GM19324 (cell line): ENCODE results near the gene EML5.
A peak's percentile ranks its signal among the peaks of the same experiment; 100 is the strongest.
"Not testable (repeated sequence)": the region's sequence is repeated elsewhere in the genome, so short reads cannot be mapped to it uniquely, and the experiment has no call there.

Source experiments
- ATAC-seq: cut with Tn5 transposase; IDR thresholded peaks from one replicate; pipeline ENCODE4 v1.9.1; 2021; ENCODE audit warnings: mild to moderate bottlenecking, moderate library complexity; ENCODE audit not compliant: unreplicated experiment, low FRiP score

EML5 gene

DNA sequence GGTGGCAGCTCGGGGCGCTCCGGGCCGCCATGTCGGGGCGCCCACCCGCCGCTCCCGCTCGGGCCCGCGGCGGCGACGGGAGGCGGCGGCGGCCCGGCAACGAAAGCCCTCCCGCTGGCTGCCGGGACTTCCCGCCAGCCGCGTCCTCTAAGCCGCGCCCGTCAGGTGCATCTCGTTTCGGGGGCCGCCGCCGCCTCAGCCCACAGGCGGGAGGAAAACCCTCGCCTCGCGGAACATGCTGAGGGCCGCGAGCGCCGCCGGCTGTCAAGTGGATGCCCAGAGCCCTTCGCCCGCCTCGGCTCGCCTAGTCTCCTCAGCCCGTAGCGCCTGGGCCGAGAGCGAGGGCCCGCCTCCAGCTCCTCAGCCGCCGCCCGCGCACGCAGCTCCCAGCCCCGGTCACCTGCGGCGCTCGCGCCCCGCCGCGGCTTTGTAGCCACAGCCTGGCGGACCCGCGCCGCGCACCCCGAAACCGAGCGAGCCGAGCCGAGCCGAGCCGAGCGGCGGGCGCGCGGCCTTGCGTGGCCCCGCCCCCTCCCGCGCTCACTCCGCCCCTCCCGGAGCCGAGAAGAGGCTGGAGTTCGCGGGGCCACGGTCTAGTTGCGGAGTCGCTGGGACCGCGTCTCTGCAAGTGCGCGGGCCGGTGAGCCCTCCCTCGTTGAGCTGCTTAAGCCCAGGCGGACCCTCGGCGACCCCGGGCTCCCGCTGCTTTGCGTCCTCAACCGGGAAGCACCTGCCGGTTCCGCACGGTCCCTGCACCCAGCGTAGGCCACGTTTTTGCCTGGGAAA is at the start of gene EML5:
Gene EML5 (minus strand): TSS at position 481 of the 786 bp plus-strand sequence. CDS start 450 bp downstream, at position 31.
- ATAC-seq = peak; percentile 96

DNA sequence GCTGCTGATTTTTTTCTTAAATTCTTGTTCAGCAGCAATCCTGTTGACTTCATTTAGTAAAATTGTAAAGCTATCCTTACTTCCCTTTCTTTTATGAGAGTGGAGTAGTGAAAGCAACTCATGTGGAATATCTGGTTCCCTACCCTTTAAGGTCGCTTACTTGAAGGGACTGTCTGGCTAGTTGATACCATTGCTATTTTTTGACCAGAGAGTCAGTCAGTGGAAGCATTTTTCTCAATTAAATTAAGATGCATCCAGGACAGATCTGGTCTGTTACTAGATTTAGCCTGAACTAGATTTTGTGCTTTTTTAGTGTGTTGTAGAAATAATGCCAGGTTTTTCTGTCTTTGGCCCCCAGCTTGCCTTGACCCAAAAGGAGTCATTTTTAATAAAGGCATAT is 49.7 kb upstream of the EML5 start:
- ATAC-seq = no peak

DNA sequence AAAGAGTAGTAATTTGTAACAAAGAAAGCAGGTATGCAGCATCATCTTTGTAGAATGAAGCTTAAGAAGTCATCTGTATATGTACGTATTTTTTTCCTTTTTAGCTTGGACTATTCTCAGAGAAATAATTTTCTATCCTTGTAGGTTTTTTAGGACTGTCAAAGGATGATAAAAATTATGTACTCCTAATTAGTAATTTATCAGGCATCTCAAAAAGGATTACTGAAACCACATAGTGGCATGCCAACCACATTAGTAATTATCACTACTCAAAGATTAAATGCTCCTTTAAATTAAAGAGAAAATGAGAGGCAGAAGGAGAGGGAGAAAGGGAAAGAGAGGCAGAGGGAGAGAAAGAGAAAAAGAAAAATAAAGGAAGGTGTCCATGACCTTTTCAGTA is 49.0 kb upstream of the EML5 start:
- no peak for ATAC-seq

DNA sequence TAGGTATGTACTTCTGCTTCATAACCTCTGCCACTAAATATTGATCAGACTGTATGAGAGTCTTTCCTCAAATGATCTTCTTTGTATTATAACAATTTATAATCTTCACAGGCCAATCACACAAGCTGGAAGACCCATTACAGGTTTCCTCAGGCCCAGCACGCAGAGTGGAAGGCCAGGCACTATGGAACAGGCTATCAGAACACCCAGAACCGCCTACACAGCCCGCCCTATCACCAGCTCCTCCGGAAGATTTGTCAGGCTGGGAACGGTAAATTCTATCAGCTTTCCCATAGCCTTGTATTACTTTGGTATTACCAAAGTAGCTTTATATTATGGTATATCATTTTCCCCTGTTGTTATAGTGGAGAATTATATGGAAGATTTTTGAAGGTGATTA is 48.2 kb upstream of the EML5 start:
- ATAC-seq = no peak

DNA sequence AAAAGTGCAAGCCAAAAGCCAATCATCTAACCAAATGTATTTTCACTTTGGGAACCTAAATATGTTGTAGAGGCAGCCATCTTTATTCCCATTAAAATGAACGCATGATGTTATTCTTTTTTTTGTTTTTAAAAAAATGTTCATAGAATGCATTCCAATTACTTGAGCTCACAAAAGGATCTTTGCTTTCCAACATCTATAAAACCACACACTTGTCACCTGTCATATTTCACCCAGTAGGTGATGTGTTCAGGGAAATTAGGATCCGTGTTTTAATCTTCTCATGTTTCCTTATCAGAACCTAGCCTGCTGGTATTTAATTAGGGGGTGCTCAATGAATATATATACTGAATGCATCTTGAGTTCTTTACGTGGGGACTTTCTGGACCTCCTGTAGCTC is 45.3 kb upstream of the EML5 start:
- no peak for ATAC-seq

DNA sequence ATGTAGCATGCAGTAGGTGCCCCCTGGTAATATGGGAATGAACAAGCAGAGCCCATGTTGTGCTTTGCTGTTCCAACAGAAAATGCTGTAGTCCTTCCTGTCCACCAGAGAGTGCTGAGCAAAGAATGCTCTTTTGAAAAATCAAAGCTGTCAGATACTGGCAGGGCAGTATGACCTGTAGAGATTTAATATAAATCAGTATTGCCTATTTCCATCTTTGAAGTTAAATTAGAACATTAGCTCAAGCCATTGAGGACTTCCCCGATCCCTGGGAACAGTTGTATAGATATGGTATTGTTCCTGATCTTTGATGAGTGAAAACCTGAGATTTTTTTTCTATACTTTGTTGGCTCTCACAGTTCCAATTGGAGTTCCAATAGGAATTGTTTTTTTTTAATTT is 44.7 kb upstream of the EML5 start:
- no peak for ATAC-seq

DNA sequence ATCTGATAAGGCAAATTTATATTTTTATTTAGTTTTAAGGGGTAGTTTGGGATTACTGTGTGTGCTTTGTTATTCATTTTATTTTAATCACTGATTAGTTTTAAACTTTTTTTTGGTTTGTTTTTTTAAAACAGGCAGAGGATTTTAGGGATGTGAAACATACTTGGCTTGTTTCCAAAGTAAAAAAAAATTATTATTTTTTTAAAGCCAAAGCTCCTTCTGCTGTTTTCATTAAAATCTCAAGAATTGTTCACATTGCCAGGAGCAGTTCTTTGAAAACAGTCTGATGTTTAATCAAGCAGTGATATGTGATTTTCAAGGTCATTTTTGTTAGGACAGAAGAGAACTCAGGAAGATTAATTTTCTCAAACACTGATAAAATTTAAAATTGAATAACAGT is 42.9 kb upstream of the EML5 start:
- ATAC-seq = no peak

DNA sequence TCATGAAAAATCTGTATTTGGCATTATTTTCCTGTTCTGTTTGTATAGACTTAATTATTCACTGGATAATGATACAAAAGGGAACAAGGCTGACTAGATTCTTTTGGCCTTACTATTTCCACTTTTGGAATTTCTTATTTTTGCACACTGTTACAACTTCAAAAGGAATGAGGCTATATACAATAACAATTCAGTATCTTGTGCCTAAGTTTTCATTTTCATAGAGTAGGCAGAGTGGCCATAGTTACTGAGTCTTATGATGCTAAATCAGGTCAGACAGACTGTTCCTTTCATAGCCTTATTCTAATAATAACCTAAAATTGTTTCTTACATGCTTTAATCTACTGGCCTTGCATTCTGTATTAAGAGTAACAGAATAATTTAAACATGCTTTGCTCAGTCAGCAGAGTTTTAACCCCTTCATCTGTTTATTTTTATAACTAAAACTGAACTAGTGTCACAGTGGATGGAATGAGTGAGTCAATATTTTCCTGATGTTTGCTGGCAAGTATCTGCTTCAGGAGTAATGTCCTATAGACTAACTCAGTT is 42.2 kb upstream of the EML5 start:
- no peak for ATAC-seq

DNA sequence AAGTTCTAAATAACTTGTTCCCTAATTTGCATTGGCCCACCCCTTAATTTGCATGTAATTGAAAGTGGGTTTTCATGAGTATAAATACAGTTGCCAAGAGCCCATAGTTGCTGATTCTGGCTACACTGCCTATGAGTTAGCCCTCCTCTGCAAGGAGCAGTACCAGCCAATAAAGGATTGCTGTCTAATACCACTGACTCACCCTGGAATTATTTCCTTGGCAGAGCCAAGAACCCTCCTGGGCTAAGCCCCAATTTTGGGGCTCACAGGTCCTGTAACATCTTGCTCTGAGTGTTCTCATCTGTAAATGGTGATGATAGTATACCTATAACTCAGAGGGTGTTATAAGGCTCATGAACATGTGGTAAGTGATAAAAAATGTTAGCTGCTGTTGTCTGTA is 38.5 kb upstream of the EML5 start:
- ATAC-seq = no peak

DNA sequence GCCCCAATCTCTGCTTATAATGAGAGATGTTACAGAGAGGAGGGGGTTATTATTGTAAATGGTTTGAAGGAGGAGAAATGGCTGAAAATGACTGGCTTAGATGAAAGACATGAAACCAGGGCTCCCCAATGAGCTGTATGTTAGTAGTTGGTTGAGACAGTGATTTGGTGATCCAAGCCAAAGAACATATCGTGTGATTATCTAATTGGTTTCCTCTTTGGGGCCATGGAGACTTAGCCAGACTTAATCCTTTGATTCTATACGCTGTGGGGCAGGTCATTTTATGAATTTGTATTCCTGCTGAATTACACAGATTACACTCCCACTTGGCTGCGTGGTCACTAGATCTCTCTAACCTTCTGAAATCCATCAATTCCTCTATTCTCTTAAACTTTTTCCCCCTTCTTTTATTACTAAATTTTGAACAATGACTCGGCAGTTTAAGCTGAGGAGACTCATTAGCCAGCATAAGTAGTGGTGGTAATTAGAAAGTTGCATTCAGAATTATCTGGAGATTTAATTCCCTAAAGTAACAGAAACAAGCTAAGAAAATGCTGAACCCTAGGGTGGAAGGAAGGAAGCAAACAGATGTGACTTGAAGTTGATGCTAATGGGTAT is 37.0 kb upstream of the EML5 start:
- ATAC-seq = no peak

DNA sequence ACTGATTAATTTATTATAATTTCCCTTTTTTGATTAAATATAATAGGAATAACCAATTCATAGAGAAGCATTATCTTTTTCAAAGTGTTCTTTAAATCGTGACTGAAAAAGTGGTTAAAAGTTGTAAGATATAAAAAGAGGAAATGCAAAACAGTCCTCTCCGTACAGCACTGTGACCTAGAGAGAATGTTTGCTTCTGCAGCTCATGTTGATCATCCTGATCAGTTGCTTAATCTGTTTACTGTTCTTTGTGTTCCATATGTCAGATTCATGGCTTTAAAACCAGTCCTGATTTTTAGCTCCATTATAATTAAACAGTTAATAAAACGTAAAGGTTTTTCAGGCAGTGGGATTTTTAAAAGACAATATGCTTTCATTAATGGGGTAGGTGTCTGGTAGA is 36.4 kb upstream of the EML5 start:
- ATAC-seq = no peak

DNA sequence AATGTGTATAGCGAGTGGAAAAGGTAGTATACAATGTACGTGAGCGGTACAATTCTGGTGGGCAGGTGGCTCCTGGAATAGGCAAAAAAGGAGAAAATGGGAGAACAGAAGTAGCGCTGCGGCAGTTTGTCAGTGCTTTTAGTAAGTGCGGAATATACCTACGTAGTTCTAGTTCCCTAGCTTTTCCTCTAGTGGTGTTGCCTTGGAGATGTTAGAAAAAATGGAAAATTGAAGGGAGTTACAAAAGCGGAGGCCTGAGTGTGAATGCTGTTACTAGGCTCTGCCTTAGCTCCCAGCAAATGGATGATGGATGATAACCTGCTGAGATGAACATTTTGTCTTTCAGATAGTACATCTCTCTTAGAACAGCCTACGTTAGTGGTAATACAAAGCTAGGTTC is 32.8 kb upstream of the EML5 start:
- no peak for ATAC-seq

DNA sequence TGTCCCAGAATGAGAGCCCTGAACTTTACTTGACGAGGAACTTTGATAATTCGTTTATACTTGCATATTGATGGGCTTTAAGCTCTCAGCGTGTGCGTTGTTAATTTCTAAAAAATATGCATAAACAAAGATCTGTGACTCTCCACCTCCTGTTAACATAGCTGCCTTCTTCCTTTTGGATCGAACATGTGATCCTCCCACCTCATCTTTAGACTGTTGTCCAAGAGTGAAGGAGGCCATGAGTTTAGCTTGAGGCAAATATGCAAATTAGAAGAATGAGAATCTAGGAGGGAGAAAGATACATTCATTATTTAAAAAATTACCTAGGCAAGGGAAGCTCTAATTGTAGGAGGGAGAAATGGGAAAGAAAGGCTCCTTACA is 32.3 kb upstream of the EML5 start:
- ATAC-seq = no peak

DNA sequence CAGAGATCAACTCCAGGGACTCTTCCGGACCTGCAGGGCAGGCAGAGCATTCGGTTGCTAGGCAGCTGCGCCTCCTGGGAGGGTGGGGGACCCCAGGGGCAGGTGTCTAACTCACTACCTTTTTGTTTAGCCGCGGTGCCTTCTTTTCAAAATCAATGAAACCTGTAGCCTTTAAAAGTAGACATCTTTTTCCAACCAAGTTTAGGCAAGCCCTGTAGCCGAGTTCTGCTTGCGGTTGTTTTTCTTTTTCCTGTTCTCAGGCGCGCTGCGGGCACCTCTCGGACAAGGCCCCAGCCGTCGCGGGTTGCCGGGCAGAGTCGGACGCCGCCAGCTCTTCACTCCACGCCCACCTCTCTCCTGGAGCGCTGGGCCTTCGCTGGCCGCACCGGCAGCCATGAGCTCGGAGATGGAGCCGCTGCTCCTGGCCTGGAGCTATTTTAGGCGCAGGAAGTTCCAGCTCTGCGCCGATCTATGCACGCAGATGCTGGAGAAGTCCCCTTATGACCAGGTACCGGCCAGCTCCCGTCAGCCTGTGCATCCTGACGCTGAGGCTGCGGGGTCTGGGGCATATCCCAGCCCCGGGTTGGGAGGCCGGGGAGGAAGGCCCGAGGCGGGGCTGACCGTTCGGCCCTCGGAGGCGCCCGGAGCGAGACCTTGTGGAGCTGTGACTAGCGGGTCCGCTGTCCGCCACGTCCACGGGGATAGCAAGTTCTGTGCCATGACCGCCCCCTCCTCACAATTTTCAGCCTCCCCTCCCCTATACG is 31.7 kb upstream of the EML5 start, which contains the start of gene TTC8:
Gene TTC8 (plus strand): TSS at position 338 of the 764 bp plus-strand sequence. CDS start 57 bp downstream, at position 395.
- ATAC-seq = peak; percentile 100

DNA sequence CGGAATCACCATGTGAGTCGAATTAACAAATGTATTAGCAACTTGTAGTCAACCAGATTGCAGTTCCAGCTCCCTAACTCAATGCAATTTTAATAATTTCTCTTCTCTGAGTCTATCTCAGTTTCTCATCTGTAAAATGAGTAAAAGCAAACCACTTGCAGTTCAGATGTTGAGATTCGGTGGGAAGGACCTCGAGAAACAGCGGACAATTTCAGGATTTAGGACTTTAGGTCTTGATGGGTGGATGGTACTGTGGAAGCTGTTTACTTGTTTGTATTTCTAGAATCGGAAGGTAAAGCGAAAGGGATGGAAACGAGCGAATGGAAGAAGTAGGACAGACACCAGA is 31.2 kb upstream of the EML5 start:
- ATAC-seq = no peak

DNA sequence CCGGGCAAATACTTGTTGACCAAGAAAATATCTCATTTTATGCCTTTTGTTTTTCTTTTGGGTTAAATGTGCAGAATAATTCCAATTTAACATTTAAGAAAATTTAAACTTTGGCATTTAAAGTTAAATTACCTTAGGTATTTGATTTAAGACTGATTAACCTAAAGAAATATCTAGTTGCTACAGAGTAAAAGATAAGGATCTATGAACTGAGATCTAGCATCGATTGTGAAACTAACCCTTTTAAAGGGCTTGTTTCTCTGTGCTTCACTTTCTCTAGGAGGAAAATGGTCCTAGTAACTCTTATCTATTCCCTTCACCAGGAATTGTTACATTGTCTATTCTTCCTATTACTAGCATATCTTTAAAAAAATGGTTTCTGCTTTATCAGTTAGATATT is 29.1 kb upstream of the EML5 start:
- no peak for ATAC-seq

DNA sequence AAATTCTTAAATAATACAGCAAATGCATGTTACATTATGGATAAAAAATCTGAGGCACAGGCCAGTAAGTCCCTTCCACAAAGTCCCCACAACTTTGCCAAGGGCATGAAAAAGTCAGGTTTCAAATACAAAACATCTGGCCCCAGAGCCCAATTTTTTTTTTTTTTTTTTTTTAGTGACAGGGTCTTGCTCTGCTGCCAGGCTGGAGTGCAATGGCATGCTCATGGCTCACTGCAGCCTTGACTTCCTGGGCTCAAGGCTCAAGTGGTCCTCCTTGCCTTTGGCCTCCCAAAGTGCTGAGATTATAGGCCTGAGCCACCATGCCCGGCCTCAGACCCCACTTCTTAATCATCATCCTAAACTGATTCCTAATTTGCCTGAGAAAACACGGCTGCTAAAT is 28.6 kb upstream of the EML5 start:
- no peak for ATAC-seq

DNA sequence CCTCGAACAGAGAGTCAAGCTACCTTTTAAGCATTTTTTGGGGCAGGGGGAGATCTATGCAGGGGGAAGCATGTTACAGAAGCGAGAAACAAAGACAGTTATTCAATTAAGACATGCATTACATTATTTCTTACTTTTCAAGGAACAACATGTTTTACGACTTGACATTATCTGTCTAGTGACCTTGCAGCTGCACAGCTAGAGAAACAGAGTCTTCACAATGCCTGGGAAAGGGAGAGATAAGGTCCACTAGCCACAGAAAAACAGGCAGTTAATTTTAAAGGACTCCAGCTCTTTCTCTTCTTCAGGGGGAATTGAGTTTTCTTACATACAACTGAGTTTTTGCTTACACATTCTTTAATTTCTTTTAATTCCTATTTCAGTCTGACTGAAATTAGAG is 26.9 kb upstream of the EML5 start:
- ATAC-seq = not testable (repeated sequence)

DNA sequence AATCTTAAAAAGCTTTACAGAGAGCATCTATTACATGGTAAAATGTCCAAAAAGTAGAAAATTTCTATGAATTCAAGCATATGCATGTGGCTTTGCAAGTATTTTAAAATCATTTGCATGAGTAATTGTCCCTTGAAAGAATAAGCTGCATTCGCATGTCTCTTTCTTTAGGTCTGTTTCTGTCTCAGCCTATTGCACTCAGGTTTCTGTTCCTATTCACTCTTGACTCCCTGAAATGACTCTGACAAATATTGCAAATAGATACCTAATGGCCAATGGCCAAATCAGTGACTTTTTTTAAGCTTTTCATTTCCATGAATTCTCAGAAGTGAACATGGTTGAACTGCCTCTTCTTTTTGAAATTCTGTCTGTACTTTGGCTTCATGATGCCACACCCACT is 25.3 kb upstream of the EML5 start:
- no peak for ATAC-seq

DNA sequence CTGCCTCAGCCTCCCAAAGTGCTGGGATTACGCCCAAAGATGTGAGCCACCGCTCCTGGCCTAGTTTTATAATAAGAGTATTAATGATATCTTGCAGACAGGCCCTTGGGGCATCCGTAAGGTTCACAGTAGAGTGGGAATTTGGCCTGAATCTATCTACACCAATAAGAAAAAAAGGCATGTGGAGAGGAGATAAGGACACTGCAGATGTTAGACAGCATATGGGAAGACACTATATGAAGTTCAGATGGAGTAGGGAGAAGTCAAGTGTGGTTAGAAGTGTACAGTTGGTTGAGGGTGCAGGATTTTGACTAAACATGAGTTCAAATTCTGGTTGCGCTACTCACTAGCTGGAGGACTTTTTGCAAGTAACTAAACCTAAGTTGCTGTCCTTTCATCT is 23.2 kb upstream of the EML5 start:
- ATAC-seq = no peak

DNA sequence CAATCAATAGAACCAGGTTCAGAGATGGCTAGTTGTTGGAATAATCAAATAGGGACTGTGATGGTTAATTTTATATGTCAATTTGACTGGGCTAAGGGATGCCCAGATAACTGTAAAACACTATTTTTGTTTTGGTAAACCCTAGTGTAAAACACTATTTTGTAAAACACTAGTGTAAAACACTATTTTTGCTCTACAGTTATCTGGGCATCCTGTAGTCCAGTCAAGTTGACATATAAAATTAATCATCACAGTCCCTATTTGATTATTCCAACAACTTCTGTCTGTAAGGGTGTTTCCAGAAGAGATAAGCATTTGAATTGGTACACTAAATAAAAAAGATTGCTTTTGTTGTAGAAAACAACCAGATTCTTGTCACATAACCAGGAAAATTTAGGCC is 15.6 kb upstream of the EML5 start:
- ATAC-seq = no peak
